A673 (cell line): ENCODE measurements around the gene NCKAP1.

Experiments used
- CTCF ChIP-seq: fragments of 300-800, 200-600 bp; sonication (generic); conservative IDR thresholded peaks from 2 replicates; pipeline ENCODE4 v1.5.1; 2017; ENCODE audit warnings: low read depth, mild to moderate bottlenecking, antibody characterized with exemption, low read length, moderate library complexity, mixed read lengths
- EZH2 ChIP-seq: fragments of 200-600 bp; sonication (generic); IDR thresholded peaks from 2 replicates; pipeline ENCODE4 v1.6.1; 2017; ENCODE audit warnings: borderline replicate concordance, low read depth, mild to moderate bottlenecking, mixed read lengths, antibody characterized with exemption, low read length; ENCODE audit not compliant: poor library complexity, severe bottlenecking

DNA sequence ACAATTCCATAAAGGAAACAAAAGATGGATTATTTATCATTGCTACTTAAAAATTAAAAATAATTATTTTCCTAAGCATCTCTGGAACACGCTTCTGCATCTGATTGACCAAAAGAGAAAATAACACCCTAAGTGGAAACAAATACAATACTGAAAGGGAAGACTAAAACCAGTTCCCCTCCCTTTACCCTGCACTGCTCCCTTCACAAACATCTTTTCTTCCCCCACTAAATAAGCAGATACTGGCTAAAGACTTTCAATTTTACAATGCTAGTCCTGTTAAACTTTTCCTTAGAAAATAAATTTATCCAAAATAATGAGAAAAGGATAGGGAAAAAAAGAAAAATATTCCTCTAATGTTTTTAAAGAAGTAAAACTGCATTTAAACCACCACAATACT lies 4.3 kb downstream of the NCKAP1 start:
- TF ChIP-seq EZH2 (no peak), CTCF (no peak)
